GM18508 (cell line): ENCODE results near the gene FADS6.

Experiments
- ATAC-seq: cut with Tn5 transposase; IDR thresholded peaks from one replicate; pipeline ENCODE4 v1.9.1; 2021; ENCODE audit warnings: moderate number of reproducible peaks; ENCODE audit not compliant: insufficient read depth, unreplicated experiment

Gene FADS6

DNA sequence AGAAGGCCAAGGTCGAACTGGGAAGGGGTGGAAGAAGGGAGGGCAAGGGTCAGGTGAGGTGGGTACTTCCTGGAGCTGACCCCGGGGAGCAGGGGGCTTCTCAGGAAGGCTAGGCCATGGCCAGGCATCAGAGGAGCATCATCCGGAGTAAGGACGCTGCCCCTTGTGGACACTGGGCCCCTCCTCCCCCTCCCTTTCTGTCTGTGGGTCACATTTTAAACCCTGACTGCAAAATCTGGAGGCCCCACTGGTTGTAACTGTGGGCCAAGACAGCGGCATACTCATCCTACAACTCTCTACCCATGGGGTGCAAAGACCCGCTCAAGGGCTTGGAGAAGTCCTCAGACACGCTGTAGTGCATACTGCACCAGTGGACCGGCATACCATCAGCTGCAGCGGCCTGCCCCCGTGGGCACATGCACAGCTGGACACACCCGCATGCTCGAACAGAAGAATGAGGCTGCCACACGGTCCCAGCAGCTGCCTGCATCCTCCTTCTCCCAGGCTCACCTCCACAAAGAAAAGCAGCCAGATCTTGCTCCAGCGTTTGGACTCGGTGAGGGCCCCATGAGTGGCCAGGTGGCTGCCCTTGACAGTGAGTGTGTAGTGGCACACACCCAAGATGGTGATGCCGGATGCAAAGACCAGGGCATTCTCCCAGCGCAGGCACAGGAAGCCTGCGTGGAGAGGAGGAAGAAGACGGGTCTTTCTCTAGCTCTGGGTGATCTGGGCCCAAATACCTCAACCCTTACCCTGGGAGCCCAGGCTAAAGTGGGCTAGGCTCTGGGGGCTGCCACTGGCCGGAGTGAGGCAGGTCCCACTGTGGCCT, 1.2 kb downstream of the FADS6 start:
- ATAC-seq = no peak

DNA sequence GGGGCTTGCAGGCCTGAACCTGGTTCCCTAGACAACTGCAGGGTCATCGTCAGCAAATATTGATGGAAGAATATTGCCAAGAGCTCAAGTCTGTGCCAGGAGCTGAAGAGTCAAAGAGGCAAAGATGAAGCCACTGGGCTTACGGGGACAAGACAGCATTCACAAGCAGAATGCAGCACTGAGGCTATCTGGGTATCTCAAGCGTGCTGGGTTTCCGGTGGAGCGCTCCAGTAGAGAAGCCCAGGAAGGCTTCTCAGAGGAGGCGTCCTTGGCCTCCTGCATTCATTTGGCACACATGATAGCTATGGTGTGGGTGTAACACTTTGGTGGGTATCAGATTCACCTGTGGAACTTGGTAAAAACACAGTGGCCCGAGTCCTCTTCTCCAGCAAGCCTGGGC, 2.9 kb downstream of the FADS6 start:
- ATAC-seq = no peak

DNA sequence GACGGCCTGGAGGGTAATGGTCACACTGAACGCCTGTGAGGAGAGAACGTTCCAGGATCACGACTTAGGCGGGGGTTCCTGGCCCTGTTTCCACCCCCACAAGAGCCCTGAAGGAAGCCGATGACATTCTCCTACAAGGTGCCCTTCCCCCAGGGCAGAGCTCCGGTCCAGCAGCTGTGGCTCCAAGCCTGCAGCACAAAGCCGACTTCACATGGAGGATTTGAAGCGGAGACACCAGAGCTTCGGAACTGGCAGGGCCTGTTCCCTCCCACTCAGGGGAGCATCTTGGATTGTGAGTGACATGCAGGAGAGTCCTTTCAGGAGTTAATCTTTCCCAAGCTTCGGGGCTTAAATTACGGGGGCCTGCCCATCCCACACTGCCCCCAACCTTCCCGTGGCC, 5.0 kb downstream of the FADS6 start:
- ATAC-seq = no peak

DNA sequence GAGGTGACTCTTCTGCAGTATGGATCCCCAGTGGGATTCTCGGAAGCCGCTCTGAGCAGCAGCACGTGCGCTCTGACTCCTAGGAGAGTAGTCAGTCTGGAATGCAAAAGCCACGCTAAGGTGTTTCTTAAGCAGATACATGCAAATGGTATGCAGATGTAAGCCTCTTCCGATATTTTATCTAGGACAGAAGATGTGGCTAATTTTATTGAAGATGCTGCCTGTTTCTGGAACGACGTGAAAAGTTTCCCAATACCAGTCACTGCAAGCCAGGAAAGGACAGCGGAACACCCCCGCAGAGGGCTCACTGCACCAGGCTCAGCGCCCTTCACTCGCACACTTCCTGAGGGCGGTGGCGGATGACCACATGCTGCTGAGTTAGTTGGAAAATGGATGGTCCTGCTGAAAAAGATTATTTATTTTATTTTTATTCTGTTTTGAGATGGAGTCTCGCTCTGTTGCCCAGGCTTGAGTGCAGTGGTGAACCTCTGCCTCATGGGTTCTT, 10.1 kb downstream of the FADS6 start:
- ATAC-seq = no peak

- no peak for ATAC-seq
These were observed 10.8 kb downstream of the FADS6 start for GRCh38 chr17:74882517-74883240.

GRCh38 chr17:74881073-74881472, 12.4 kb downstream of the FADS6 start:
- no peak for ATAC-seq

DNA sequence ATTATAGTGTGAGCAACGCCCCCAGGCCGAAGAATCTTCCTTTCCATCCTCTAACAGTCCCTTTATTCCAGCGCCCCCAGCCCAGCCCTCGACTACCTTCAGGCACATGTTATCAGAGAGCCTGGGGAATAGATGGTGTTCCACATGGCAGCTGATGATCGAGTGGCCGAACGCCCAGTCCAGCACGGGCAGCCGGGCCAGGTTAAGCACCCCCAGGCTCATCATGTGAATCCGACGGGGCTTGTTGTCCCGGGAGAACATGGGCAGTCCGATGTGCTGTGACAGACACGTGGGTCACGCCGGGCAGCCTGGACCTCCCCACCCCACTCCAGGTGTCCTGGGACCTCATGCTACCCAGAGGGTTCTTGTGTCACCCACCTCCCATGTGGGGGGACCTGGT, 14.1 kb downstream of the FADS6 start:
- no peak for ATAC-seq

DNA sequence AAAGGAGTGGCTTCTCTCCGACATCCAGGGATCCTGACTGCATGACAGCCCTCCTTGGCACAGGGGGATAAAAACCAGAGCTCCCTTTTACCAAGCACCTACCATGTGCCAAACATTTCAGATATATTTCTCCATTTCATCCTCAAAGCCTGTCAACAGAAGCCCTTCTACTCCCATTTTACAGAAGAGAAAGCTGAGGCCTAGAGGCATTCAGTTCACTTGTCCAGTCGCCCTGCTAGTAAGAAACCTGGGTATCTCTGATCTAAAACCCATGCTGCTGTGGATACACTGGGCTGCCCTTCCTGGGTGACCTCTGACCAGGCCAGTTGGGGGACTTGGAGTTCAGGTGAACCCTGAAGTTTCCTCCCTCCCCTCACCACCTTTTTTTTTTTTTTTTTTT, 14.8 kb downstream of the FADS6 start:
- no peak for ATAC-seq

- no peak for ATAC-seq
These were observed 15.6 kb downstream of the FADS6 start for GRCh38 chr17:74877592-74878548.

- no peak for ATAC-seq
These were observed 17.3 kb downstream of the FADS6 start for GRCh38 chr17:74875977-74876593.

GRCh38 chr17:74875155-74875976, 18.1 kb downstream of the FADS6 start:
- ATAC-seq = no peak

- no peak for ATAC-seq
These were observed 18.8 kb downstream of the FADS6 start for GRCh38 chr17:74874615-74875037.

GRCh38 chr17:74873874-74874614, 19.4 kb downstream of the FADS6 start:
- ATAC-seq = no peak

DNA sequence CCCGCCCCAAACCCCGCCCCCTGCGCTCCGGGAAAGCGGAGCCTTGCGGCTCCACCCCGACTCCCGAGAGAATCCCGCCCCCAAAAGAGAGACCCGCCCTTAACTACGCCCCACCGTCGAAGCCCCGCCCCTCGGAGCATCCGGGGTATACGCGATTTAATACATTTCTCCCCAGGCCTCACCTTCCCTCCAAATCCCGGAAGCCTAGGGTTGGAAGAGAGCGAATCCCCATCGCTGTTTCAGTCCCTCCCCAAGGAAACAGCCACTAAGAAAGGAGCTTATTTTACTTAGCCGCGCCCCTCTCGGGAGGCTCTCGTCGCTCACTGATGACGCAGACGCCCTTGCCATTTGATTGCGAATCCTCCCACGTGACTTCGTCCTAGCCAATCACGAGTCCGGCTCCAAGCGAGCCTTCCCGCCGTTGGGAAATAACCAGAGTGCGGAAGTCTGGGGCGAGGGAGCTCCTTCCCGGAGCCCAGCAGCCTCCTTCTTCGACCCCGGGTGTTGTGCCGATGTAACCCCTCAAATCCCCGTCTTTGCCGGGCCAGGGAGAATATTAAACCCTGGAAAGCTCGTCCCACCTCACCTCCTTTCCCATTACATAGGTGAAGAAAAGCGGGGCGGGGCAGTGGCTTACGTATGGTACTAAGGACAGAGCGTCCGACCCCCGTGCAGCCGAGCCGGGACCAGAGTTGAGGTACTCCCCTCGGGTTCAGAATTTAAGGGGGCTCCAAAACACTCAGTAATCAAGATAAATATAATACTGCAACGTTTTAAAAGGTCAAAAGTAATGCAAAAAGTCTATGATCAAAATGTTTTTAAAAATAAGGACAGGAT, 20.2 kb downstream of the FADS6 start:
- ATAC-seq = peak; percentile 83

- ATAC-seq = peak; percentile 32
These were observed 21.0 kb downstream of the FADS6 start, which contains the start of gene FDXR for GRCh38 chr17:74872313-74873036. TSS of gene FDXR (minus strand) at chr17:74872994. CDS start at chr17:74872944, 50 bp downstream.

DNA sequence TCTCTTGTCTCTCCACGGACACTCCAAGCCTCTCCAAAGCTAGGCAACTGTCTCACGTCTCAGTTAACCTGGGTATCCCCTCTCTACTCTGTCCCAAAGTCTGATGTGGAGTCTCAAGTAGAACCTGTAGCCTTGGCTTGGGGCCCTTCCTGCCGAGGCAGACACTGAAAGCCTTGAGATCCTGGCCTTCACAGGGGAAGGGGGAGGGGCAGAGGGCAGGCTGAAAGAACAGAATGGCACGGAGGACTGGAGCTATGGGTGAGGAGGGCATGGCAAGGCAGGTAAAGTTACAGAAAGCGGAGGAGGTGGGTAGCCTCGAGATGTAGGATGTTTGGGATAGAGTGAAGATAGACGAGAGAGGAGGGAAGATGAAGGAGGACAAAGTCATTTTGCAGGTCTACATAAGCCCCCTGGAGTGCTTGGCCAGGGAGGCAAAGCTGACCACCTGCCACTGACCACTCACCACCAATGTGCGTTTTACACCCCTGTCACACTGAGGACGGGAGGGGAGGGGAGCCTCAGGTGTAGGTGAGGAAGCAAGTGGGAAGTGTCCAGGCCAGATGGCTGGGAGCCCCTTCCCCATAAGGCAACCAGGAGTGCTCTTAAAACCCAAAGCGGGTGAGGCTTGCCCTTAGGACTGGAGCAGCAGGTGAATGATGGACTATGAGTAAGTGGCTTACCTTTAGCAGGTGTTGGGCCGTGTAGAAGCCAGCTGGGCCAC, 21.9 kb downstream of the FADS6 start:
- ATAC-seq = no peak
